NCI-H1930 (cell line): ENCODE results near the gene HEMGN.

Experiments
- DNase-seq, 2 experiments: peaks; one replicate each; lab custom pipeline; 2025; lab: John Stamatoyannopoulos, UW

HEMGN gene

DNA sequence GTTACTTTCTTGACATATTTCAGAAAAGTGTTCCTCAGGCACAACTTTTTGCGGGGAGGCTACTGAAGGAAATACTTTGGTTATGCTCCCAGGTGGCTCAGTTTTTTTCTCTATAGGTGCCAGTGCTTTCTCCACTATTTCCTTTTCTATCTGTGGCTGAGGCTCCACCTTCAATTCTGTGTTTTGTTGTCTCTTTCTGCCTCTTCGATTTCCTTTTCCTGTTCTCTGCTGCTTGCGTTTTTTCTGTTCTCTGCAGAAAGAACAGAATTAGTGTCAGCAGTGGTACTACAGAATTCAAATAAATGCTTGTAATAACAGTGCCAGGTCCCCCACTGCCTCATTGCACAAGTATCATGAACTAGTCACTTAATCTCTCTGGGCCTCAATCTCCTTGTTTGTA is 7.0 kb downstream of the HEMGN start:
- DNase-seq = no peak

DNA sequence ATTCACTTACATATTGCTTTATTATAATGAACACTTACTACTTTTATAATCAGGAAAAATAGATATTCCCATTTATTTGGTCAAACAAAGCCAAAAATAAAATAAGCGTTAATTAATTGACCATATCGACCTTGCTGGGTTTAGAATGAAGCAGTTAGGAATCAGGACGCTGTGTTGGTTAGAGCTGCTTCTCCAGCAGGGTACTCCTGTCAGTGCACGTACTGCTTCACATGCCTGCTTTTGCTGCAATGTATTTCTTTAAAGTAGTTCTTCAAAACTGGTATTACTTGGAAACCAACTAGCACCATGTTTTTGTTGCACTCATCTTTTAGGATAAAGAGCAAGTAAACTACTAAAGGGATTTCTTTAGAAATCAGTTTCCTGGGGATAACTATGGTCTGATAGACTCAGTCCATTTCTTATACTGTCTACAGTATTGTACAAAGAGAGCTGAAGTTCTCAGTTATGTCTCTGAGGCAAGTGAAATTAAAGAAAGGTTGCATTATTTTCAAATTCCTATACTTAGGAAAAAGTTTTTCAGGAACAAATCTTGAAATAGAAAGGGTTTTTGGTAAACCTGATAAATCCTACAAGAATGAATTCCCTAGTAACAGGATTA is 8.9 kb downstream of the HEMGN start:
- DNase-seq = no peak

- no peak for DNase-seq
Observed at GRCh38 chr9:97925497-97926334, 12.3 kb downstream of the HEMGN start.

DNA sequence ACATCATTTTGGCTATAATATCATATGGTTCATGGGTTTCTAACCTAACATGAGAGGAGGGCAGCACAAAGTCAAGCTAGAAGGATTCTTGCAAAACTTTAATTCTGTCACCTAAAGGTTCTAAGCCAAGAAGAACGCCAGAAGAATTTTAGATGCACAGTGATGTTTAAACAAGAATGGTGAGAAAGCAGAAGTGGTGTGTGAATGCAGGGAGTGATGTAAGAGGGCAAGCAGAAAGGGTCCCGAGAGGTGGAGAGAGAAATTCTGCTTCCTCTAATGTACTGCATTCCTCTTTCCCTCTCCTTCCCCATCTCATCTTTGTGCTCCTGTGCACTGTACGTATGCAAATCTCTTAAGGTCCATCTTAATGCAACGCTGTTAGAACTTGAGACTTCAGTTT is 13.6 kb downstream of the HEMGN start:
- no peak for DNase-seq

DNA sequence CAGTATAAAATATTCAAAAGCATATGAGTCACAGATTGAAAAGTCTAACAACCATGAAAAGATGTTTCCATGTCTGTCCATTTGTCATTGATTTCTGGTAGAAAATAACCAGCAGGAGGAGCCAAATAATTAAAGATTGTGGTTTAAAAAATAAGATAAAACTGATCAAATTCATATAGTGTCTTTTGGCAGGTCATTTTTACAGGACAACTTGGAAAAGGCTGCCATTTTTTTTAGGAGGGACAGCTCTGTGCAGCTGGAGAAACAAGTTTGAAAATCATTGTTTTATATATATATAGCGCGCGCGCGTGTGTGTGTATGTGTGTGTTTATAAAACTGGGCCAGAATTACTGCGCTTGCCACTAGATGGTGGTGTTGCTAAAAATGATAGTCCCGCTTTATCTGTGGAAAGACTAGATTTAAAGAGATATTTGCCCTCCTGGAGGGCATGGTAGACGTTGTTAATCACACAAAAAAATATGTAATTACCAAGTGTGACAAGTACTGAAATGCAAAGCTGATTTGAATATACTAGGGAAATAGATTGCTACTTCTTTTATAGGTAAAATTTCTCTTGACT is 14.4 kb downstream of the HEMGN start:
- peak; percentile 62 to 69 for DNase-seq

- peak; percentile 96 to 97 for DNase-seq
Observed at GRCh38 chr9:97921959-97922724, 15.8 kb downstream of the HEMGN start, which contains the start of gene TRMO. Gene TRMO, minus strand, starts transcription at chr9:97922500. Its CDS starts 7 bp downstream, at chr9:97922493.

- no peak for DNase-seq
Observed at GRCh38 chr9:97919217-97919813, 18.7 kb downstream of the HEMGN start.

DNA sequence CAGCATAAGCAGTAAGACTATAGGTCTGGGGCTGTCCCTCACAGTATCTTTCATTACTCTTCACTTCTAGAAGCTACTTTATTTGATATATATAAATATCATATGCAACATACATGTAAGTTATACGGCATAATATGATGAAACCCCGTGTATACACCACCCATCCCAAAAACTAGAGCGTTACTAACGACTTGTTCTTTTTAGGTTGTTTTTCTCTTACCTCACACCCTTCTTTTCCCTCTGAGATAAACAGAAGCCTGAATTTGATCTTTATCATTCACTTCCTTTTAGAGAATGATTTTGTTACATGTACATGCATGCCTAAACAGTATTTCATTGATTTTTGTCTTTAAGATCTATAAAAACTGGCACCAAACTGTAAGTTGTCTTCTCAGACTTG is 19.4 kb downstream of the HEMGN start:
- DNase-seq = no peak

GRCh38 chr9:97911970-97912369 is 26.0 kb downstream of the HEMGN start:
- DNase-seq = no peak

DNA sequence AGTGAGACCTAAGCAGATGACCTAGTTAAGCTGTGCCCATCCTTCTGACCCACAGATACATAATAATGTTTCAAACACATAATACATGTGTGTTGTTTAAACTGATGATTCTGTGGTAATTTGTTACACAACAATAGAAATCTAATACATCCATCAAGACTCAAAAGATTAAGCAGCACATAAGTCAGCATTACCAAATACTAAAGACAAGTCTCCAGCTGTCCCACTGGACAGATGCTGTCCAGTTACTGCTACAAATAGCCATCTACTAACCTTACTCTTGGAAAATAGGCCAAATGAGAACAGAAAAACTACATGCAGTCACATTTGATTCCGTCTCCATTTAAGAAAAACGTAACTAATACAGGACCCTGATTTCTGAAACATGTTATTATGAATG is 26.4 kb downstream of the HEMGN start:
- DNase-seq = no peak

GRCh38 chr9:97910357-97910756 is 27.6 kb downstream of the HEMGN start:
- no peak for DNase-seq

DNA sequence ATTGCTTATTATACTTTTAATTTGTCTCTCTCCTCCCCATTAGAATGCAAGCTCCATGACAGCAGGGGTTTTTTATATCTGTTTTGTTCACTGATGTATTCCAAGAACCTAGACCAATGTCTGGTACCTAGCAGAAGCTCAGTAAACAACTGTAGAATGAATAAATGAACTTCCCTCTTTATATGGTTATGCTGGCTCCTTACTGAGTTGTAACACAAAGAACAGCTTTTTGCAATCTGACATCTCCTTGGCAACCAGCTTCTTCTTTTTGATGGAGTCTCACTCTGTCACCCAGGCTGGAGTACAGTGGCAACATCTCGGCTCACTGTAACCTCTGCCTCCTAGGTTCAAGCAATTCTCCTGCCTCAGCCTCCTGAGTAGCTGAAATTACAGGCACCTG is 29.3 kb downstream of the HEMGN start:
- DNase-seq = no peak

GRCh38 chr9:97907632-97908031 is 30.3 kb downstream of the HEMGN start:
- DNase-seq = no peak

DNA sequence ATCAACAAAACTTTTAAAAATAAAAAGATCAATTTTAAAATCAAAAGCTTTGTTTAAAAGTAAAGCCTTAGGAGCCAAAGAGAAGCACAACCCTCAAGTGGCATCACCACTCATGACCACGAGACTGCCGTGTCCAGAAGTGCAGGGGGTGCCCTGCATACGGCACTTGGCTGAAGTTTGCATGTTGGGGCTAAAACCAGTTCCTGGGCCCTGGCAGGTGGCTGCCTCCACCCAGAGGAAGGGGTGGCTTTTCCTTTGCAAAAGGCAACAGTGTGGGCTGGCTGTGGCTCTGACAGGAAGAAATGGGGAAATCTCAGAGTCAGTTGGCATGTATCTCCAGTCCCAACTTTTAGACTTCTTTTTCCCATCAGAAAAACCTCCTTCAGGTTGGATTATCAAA is 30.9 kb downstream of the HEMGN start:
- no peak for DNase-seq

- no peak for DNase-seq
Observed at GRCh38 chr9:97906236-97906831, 31.6 kb downstream of the HEMGN start.

DNA sequence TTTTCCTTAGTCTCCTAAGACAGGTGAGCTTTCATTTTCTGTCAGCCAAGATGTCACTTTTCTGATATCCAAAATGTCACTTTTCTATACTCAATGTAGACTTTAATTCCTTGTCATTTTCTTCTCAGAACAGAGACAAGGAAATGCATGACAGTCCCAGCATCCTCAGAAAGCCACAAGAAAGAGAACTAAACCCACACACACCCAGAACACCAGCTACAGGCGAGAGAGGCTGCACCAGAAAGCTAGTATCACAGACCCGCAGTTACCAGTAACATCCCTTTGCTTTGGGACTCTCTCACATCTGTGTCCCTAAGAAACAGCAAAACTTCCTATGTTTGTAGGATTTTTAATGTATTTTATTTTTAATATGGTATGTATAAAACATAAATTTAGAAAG is 32.7 kb downstream of the HEMGN start:
- no peak for DNase-seq

DNA sequence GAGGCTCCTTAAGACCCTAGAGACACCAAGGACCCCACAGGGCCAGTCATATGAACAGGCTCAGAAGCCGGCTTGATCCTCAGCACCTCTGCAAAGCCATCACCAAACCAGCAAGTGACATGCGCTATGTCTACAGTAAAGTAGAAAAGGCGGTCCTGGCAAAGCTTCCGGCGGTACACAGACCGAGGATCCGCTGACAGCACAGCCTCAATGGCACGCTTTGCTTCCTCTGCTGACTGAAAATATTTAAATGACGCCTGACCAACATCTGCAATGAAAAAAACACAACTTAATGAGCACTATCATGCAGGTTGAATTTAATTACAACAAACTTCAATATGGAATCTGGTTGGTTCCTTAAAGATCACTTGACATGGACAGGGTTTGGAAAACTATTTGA is 33.2 kb downstream of the HEMGN start:
- DNase-seq = no peak

- no peak for DNase-seq
Observed at GRCh38 chr9:97903177-97903576, 34.8 kb downstream of the HEMGN start.

DNA sequence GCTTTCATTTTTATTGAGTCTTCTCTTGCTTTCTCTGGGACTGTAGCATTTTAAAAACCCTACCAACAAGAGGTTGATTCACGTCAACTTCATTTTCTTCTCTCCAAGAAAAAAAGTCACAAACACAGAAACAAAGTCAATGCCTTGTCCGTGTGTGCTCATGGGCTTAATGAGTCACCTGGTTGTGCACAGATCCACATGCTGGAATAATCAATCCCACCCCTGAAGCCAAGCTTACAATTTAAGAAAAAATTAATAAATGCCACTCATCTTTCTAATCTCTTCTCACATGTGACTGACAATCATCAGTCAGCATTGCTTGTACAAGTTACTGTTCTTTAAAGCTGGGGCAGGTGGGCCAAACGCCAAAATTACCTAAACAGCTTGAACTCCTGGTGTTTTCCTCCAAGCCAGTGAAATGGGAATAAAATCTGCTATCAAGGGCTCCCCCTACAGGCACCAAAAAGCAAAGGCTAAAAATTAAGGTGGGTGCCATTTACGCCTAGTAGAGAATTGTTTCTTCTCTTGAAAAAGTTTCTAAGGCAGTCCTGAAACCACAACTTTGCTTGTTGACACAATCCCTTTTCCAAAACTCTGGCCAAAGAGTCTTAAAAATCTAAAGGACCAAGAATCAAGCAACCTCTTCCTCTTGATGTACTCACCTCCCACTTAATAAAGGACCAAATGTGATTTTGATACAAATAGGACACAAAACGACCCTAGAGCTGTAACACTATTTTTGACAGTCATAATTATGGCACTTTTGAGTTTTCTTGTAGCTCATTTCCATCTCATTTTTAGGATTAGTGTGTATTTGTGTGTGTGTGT is 37.0 kb downstream of the HEMGN start:
- peak in 1 of 2 experiments; percentile 16 for DNase-seq

- no peak for DNase-seq
Observed at GRCh38 chr9:97900103-97900737, 37.8 kb downstream of the HEMGN start.
